Fibroblast of lung (primary cell): ENCODE data around the gene SMARCA4.

Experiments
- CTCF ChIP-seq, 2 donors: IDR thresholded peaks in 1 of 2; conservative IDR thresholded peaks in 1 of 2; 1 replicate in 1 of 2; 2 replicates in 1 of 2; pipeline ENCODE4 v1.5.1; 2011 to 2012; ENCODE audit warnings: low read length in 2 of 2, control low read depth in 1 of 2, inconsistent platforms in 1 of 2, low read depth in 1 of 2, mild to moderate bottlenecking in 1 of 2
- EZH2 ChIP-seq: IDR thresholded peaks from 2 replicates; pipeline ENCODE4 v1.5.1; 2012; ENCODE audit warnings: low read length, control low read depth, mild to moderate bottlenecking; ENCODE audit errors: missing control alignments

- TF ChIP-seq CTCF (conservative IDR thresholded peaks at IDR 0.05 in 1 of 2, IDR thresholded peaks at IDR 0.05 in 1 of 2; ENCODE audit: low read depth in 1 of 2, low read length in 2 of 2) = no peak
- no peak for TF ChIP-seq EZH2
Observed at GRCh38 chr19:10966809-10967208, 6.0 kb downstream of the SMARCA4 start.
